Neuronal stem cell (in vitro differentiated cells): ENCODE data around the gene PPP1R15B.

Experiments
- DNase-seq: peaks from one replicate; pipeline ENCODE4 v3.0.0-alpha.2; 2013; ENCODE audit warnings: low spot score
- H2AFZ ChIP-seq: one replicate; pipeline ENCODE4 v1.6.1; 2013; ENCODE audit warnings: mild to moderate bottlenecking, low read length, inconsistent platforms
- H2AK5ac ChIP-seq: 2 replicates; pipeline ENCODE4 v1.6.1; 2013; ENCODE audit warnings: low read depth, mild to moderate bottlenecking, inconsistent platforms, low read length, moderate library complexity, mixed read lengths
- H2BK120ac ChIP-seq: 2 replicates; pipeline ENCODE4 v1.6.1; 2013; ENCODE audit warnings: low read depth, mild to moderate bottlenecking, inconsistent platforms, low read length, moderate library complexity, mixed read lengths
- H2BK12ac ChIP-seq: one replicate; pipeline ENCODE4 v1.6.1; 2013; ENCODE audit warnings: low read length, inconsistent platforms
- H2BK15ac ChIP-seq: 2 replicates; pipeline ENCODE4 v1.6.1; 2013; ENCODE audit warnings: mild to moderate bottlenecking, low read length, inconsistent platforms, mixed read lengths
- H2BK5ac ChIP-seq: one replicate; pipeline ENCODE4 v1.6.1; 2013; ENCODE audit warnings: inconsistent platforms, mild to moderate bottlenecking, low read length, moderate library complexity
- H3K14ac ChIP-seq: one replicate; pipeline ENCODE4 v1.6.1; 2013; ENCODE audit warnings: low read length, inconsistent platforms
- H3K18ac ChIP-seq: 2 replicates; pipeline ENCODE4 v1.6.1; 2013; ENCODE audit warnings: low read length, inconsistent platforms
- H3K23ac ChIP-seq: 2 replicates; pipeline ENCODE4 v1.6.1; 2013; ENCODE audit warnings: low read depth, mild to moderate bottlenecking, mixed read lengths, low read length, inconsistent platforms; ENCODE audit not compliant: poor library complexity
- H3K27ac ChIP-seq: replicated peaks from 3 replicates; pipeline ENCODE4 v1.5.1; 2013; ENCODE audit warnings: low read length, inconsistent platforms
- H3K27me3 ChIP-seq, 3 experiments: 2 replicates each; pipeline ENCODE4 v1.6.1; 2013; ENCODE audit warnings: low read length in 3 of 3, mild to moderate bottlenecking in 2 of 3, inconsistent platforms in 1 of 3, low read depth in 1 of 3, mixed read lengths in 1 of 3, moderate library complexity in 1 of 3; ENCODE audit not compliant: control insufficient read depth in 3 of 3, insufficient read depth in 3 of 3
- H3K36me3 ChIP-seq, 2 donors: replicated peaks in 1 of 2; 2 replicates each; pipeline ENCODE4 v1.6.1; 2013; ENCODE audit warnings: low read length in 2 of 2; ENCODE audit not compliant: control insufficient read depth in 2 of 2, insufficient read depth in 2 of 2
- H3K4ac ChIP-seq: 2 replicates; pipeline ENCODE4 v1.6.1; 2013; ENCODE audit warnings: inconsistent platforms, mild to moderate bottlenecking, low read length, moderate library complexity
- H3K4me1 ChIP-seq, 2 donors: 1 replicate in 1 of 2; 2 replicates in 1 of 2; pipeline ENCODE4 v1.6.1; 2013; ENCODE audit warnings: low read length in 2 of 2, low read depth in 1 of 2; ENCODE audit not compliant: control insufficient read depth in 2 of 2, insufficient read depth in 1 of 2
- H3K4me2 ChIP-seq: one replicate; pipeline ENCODE4 v1.6.1; 2013; ENCODE audit warnings: mild to moderate bottlenecking, low read length, inconsistent platforms; ENCODE audit not compliant: insufficient read depth, poor library complexity, severe bottlenecking
- H3K4me3 ChIP-seq, 2 donors: 2 replicates each; pipeline ENCODE4 v1.5.1; 2013; ENCODE audit warnings: low read length in 2 of 2, mild to moderate bottlenecking in 2 of 2, inconsistent platforms in 1 of 2, moderate library complexity in 1 of 2
- H3K79me1 ChIP-seq: one replicate; pipeline ENCODE4 v1.6.1; 2013; ENCODE audit warnings: low read depth, mild to moderate bottlenecking, inconsistent platforms, low read length, moderate library complexity
- H3K9ac ChIP-seq: one replicate; pipeline ENCODE4 v1.6.1; 2013; ENCODE audit warnings: mild to moderate bottlenecking, low read depth, low read length, inconsistent platforms; ENCODE audit not compliant: poor library complexity
- H3K9me3 ChIP-seq, 2 donors: replicated peaks in 1 of 2; 2 replicates each; pipeline versions ENCODE3 to v1.6.1; 2013; ENCODE audit warnings: low read length in 2 of 2, mild to moderate bottlenecking in 2 of 2, inconsistent platforms in 1 of 2, low read depth in 1 of 2, mixed read lengths in 1 of 2, moderate library complexity in 1 of 2; ENCODE audit not compliant: control insufficient read depth in 2 of 2, insufficient read depth in 1 of 2
- H4K8ac ChIP-seq: one replicate; pipeline ENCODE4 v1.6.1; 2013; ENCODE audit warnings: low read depth, mild to moderate bottlenecking, inconsistent platforms, low read length, moderate library complexity
- H4K91ac ChIP-seq: one replicate; pipeline ENCODE4 v1.6.1; 2013; ENCODE audit warnings: low read length, low read depth, mild to moderate bottlenecking, inconsistent platforms; ENCODE audit not compliant: poor library complexity
- WGBS, 2 donors: extraction: QIAGEN DNeasy Blood & Tissue Kit; methylation state at CpG; one replicate each; pipeline ENCODE4 v1.1.7; 2013; ENCODE audit warnings: missing lambda C conversion rate in 2 of 2, mixed read lengths in 1 of 2; ENCODE audit not compliant: insufficient read length in 2 of 2, insufficient replicate concordance in 1 of 2; ENCODE audit errors: extremely low coverage in 2 of 2; 5-methylcytosine and 5-hydroxymethylcytosine counted together

Gene PPP1R15B

DNA sequence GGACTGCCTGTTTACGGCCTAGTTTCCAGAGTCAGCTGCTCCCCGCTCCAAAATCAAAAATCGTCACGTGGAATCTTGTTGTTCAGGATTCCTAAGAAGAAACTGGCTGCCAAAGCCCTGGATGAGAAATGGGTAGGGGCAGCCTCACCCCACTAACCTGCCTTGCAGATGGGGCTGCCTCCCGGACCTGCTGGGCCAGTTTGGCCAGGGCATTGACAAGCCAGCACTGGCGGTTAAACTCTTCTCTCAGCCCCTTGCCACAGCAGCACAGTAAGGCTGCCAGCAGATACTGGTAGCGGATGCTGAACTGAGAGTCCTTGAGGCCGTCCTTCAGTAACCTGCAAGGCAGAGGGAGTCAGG is 31.6 kb upstream of the PPP1R15B start:
- no peaks in the 10 kb centered on the region for H3K79me1 ChIP-seq
- no peak overlapping the region for H3K4me2 ChIP-seq
- H2AK5ac ChIP-seq = no peak overlapping the region
- no peak overlapping the region for H2AFZ ChIP-seq
- H2BK15ac ChIP-seq = no peak overlapping the region
- no peak overlapping the region for H2BK120ac ChIP-seq
- no peak overlapping the region for H2BK5ac ChIP-seq
- H3K18ac ChIP-seq = no peak overlapping the region
- no peaks in the 10 kb centered on the region for H3K27me3 ChIP-seq
- H4K8ac ChIP-seq = no peak overlapping the region
- peaks cover 50 to 95% of the 10 kb centered on the region in 2 donors for H3K36me3 ChIP-seq
- no peak overlapping the region for H3K27ac ChIP-seq
- H2BK12ac ChIP-seq = no peak overlapping the region
- no peak overlapping the region for H4K91ac ChIP-seq
- H3K9me3 ChIP-seq = no peaks in the 10 kb centered on the region
- DNase-seq = no peak
- H3K9ac ChIP-seq = no peak overlapping the region
- peaks cover 11 to 12% of the 10 kb centered on the region in 2 donors for H3K4me1 ChIP-seq
- H3K23ac ChIP-seq = no peak overlapping the region
- H3K4ac ChIP-seq = no peak overlapping the region
- H3K4me3 ChIP-seq = no peak overlapping the region
- no peak overlapping the region for H3K14ac ChIP-seq
- no CpG with 5 or more reads among the region's 8 CpGs for WGBS, 2 donors

DNA sequence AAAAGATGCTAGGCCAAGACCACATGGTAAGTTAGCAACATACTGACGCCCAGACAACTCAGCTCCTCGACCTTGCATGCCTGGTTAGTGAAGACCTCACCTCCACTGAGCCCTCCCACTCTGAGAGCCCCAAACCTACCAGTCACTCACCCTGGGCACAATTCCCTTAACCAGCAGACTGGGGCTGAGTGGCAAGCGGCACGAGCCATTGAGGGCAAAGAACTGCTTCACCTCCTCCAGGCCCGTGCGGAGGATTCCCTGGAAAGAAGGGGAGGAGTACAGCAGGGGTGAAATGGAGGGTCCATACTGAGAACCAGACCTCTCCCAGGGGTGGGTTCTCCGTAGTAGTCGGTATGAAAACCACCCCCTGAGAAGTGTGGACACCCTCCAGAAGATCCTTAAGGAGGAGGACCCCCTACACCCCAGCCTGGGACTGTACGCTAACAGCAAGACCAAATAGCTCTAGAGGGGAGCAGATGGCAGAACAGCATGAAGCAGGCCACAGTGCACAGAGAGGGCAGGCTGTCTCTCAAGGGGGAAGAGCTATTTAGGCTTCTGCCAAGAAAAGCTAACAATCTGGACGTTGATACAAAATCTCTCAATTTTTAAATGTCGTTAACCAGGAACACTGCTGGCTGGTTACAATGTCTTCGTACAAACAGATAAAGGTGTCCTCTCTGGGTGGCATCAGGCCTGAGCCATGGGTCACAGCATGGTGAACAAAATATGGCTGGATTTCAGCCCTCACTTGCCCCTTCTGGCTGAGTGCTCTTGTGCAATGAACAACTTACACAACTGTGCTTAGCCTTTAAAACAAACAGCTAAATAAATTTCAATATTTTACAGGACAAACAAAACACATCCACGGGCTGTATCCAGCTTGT is 31.0 kb upstream of the PPP1R15B start:
- no peak overlapping the region for H4K91ac ChIP-seq
- no peaks in the 10 kb centered on the region for H3K79me1 ChIP-seq
- no peak overlapping the region for H2BK12ac ChIP-seq
- H3K9me3 ChIP-seq = no peaks in the 10 kb centered on the region
- no peak overlapping the region for H3K27ac ChIP-seq
- H2BK5ac ChIP-seq = no peak overlapping the region
- H3K4ac ChIP-seq = no peak overlapping the region
- H3K9ac ChIP-seq = no peak overlapping the region
- no peak overlapping the region for H3K23ac ChIP-seq
- no peak overlapping the region for H4K8ac ChIP-seq
- no peak overlapping the region for H3K4me3 ChIP-seq
- WGBS, 2 donors = no CpG with 5 or more reads among the region's 13 CpGs
- no peak overlapping the region for H2AK5ac ChIP-seq
- no peaks in the 10 kb centered on the region for H3K27me3 ChIP-seq
- no peak overlapping the region for H3K18ac ChIP-seq
- H3K4me2 ChIP-seq = no peak overlapping the region
- peaks cover 9 to 12% of the 10 kb centered on the region in 2 donors for H3K4me1 ChIP-seq
- no peak overlapping the region for H2BK120ac ChIP-seq
- no peak overlapping the region for H3K14ac ChIP-seq
- H3K36me3 ChIP-seq = peaks cover 52 to 98% of the 10 kb centered on the region in 2 donors
- H2AFZ ChIP-seq = no peak overlapping the region
- DNase-seq = no peak
- H2BK15ac ChIP-seq = no peak overlapping the region

DNA sequence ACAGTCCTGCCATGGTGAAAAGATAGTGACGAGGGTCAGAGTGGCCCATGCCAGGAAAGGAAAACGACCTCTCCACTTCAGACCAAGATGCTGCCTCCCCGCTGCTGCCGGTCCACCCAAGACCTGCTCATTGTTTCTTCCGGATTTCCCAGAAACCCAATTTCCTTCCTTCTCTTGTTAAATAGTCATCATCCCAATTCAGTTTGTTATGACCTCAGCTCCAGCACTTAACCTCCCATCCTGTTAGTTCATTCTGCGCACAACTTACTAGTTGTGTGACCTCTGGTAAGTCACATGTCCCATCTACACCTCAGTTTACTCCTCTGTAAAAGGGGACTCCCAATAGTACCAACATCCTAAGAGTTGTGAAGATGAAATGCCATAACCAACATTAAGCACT is 29.9 kb upstream of the PPP1R15B start:
- H3K4ac ChIP-seq = no peak overlapping the region
- no peak overlapping the region for H2BK120ac ChIP-seq
- H3K27ac ChIP-seq = no peak overlapping the region
- no peak overlapping the region for H2BK12ac ChIP-seq
- no peak overlapping the region for H2AFZ ChIP-seq
- no peaks in the 10 kb centered on the region for H3K79me1 ChIP-seq
- no peak overlapping the region for H3K9ac ChIP-seq
- no peaks in the 10 kb centered on the region for H3K9me3 ChIP-seq
- H3K14ac ChIP-seq = no peak overlapping the region
- no peak overlapping the region for H3K4me3 ChIP-seq
- H3K4me1 ChIP-seq = peaks cover 1 to 2% of the 10 kb centered on the region in 2 donors
- DNase-seq = no peak
- no CpG with 5 or more reads among the region's 6 CpGs for WGBS, 2 donors
- no peak overlapping the region for H2BK15ac ChIP-seq
- no peak overlapping the region for H3K23ac ChIP-seq
- no peak overlapping the region for H4K91ac ChIP-seq
- H4K8ac ChIP-seq = no peak overlapping the region
- no peak overlapping the region for H2BK5ac ChIP-seq
- H3K4me2 ChIP-seq = no peak overlapping the region
- no peak overlapping the region for H3K18ac ChIP-seq
- H3K27me3 ChIP-seq = no peaks in the 10 kb centered on the region
- H3K36me3 ChIP-seq = peaks cover 51 to 98% of the 10 kb centered on the region in 2 donors
- H2AK5ac ChIP-seq = no peak overlapping the region

DNA sequence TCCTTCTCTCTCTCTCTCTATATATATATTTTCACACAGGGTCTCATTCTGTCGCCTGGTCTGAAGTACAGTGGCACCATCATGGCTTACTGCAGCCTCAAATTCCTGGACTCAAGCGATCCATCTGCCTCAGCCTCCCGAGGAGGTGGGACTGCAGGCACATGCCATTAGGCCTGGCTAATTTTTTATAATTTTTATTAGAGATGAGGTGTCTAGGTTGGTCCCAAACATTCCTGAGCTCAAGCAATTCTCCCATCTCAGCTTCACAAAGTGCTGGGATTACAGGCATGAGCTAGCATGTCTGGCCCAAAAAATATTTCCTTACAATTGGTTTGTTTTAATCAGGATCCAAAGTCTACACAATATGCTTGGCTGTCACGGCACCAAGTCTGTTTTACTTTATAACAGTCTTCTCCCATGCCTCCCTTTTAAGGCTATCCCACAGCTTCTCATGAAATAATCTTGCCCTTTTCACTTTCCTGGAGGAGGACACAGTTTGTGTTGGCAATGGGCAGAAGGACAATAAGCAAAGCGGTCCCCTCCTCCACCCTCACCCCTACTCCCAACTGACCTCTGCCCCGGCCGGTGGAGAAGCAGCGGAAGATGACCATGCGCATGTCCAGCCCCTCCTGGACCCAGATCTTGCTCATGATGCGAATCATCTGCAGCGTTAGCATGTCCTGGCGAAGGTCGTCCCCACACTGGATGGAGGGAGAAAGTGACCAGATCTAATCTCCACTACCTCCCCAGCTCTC is 28.2 kb upstream of the PPP1R15B start:
- Histone ChIP-seq H3K18ac (no peak overlapping the region), H2BK12ac (no peak overlapping the region), H2AFZ (no peak overlapping the region), H2BK5ac (no peak overlapping the region), H3K9me3 (no peaks in the 10 kb centered on the region), H3K9ac (no peak overlapping the region), H3K23ac (no peak overlapping the region), H3K36me3 (peaks cover 49 to 98% of the 10 kb centered on the region in 2 donors), H2AK5ac (no peak overlapping the region), H3K4me2 (no peak overlapping the region), H3K27me3 (no peaks in the 10 kb centered on the region), H3K14ac (no peak overlapping the region), H2BK120ac (no peak overlapping the region), H4K91ac (no peak overlapping the region), H3K4me3 (peak overlapping the region in 1 of 2 donors; percentile 33), H3K4ac (no peak overlapping the region), H3K79me1 (no peaks in the 10 kb centered on the region), H2BK15ac (no peak overlapping the region), H3K4me1 (no peaks in the 10 kb centered on the region), H3K27ac (no peak overlapping the region), H4K8ac (no peak overlapping the region)
- WGBS, 2 donors = no CpG with 5 or more reads among the region's 13 CpGs
- DNase-seq = no peak
